ENCODE data around the gene ATG5.

ATG5 gene

DNA sequence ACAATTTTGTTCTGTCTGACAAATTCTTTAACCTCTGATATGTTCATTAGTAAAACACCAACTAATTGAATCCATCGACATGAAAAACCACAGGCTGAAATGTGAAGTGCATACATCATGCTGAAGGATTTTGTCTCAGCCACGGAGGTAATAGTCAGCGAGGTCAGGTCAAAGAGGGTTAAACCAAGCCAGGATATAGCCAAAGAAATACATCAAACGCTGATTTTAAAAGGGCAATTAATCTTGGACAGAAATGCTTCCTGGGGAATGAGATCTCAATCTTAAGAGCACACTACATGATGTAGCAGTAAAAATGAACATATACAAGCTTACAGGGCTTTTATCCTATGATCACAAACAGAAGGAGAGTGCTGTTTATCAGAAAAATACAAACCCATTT is 132.7 kb downstream of the ATG5 start:
- no peak for TF ChIP-seq CTCF (conservative IDR thresholded peaks at IDR 0.05; ENCODE audit: low read depth, low read length)
- H3K4me3 ChIP-seq (ENCODE audit: low read depth, low read length) = no peak overlapping the region

DNA sequence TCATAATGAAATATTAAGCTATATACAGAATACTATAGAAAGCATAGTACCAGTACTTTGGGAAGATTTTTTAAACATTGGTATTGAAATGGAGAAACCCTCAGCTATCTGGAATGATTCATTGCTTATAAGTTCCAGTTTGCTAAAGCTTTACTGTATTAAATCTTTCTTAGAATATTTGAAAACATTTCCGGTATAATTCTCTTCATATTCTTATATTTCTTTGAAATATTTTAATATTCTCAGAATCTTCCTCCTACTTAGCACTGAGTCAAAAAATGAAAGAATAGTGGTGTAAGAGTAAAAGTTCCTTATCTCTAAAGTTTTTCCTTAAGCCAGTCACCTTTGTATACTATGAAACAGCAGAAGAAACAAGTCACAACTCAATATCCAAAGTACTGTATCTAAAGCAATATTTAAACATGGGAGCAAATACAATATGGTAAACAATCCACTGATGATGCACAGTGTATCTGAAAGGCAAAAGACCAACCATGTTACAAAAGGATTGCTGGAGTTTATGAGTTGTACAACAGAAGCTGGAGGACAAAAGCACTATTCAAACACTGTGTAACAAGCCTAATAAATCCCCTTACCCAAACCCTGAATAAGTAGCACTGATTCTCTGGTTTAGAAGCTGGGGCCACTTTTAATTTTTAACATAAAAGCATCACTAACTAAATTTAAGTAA is 137.3 kb downstream of the ATG5 start:
- no peak overlapping the region for H3K4me3 ChIP-seq (ENCODE audit: low read depth, low read length)
- no peak for TF ChIP-seq CTCF (conservative IDR thresholded peaks at IDR 0.05; ENCODE audit: low read depth, low read length)
- DNase-seq (ENCODE audit: low read depth) = no peak

More for the DNA sequence above, 132.7 kb downstream of the ATG5 start:
- DNase-seq (ENCODE audit: low read depth) = peak; percentile 60

- no peak for TF ChIP-seq CTCF (conservative IDR thresholded peaks at IDR 0.05; ENCODE audit: low read depth, low read length)
- no peak for DNase-seq (ENCODE audit: low read depth)
- H3K4me3 ChIP-seq (ENCODE audit: low read depth, low read length) = no peak overlapping the region
Measured at GRCh38 chr6:106187424-106187982, 138.1 kb downstream of the ATG5 start.

GRCh38 chr6:106186714-106187113 is 138.8 kb downstream of the ATG5 start:
- H3K4me3 ChIP-seq (ENCODE audit: low read depth, low read length) = no peak overlapping the region
- DNase-seq (ENCODE audit: low read depth) = no peak
- TF ChIP-seq CTCF (conservative IDR thresholded peaks at IDR 0.05; ENCODE audit: low read depth, low read length) = no peak

- no peak for DNase-seq (ENCODE audit: low read depth)
- H3K4me3 ChIP-seq (ENCODE audit: low read depth, low read length) = no peak overlapping the region
- TF ChIP-seq CTCF (conservative IDR thresholded peaks at IDR 0.05; ENCODE audit: low read depth, low read length) = no peak
Measured at GRCh38 chr6:106186172-106186571, 139.4 kb downstream of the ATG5 start.

GRCh38 chr6:106185615-106186014 is 139.9 kb downstream of the ATG5 start:
- TF ChIP-seq CTCF (conservative IDR thresholded peaks at IDR 0.05; ENCODE audit: low read depth, low read length) = no peak
- no peak overlapping the region for H3K4me3 ChIP-seq (ENCODE audit: low read depth, low read length)
- no peak for DNase-seq (ENCODE audit: low read depth)

- no peak for DNase-seq (ENCODE audit: low read depth)
- no peak for TF ChIP-seq CTCF (conservative IDR thresholded peaks at IDR 0.05; ENCODE audit: low read depth, low read length)
- no peak overlapping the region for H3K4me3 ChIP-seq (ENCODE audit: low read depth, low read length)
Measured at GRCh38 chr6:106184629-106185028, 140.9 kb downstream of the ATG5 start.

Data from choroid plexus epithelial cell (primary cell).